Osteocyte (in vitro differentiated cells): ENCODE results near the gene HSPA8. TPM values are rescaled to one million over a fixed set of nuclear protein-coding genes. Genes with fewer than 3 reads are reported as not detected.

Source experiments
- DNase-seq: peaks from one replicate; pipeline ENCODE4 v3.0.0; 2021; ENCODE audit warnings: mixed read lengths; ENCODE audit not compliant: unreplicated experiment; ENCODE audit errors: extremely low spot score
- H3K27ac Mint-ChIP-seq: one replicate; pipeline ENCODE4 v1.8.0; 2021; ENCODE audit warnings: mild to moderate bottlenecking, mixed read lengths; ENCODE audit not compliant: unreplicated experiment
- H3K27me3 Mint-ChIP-seq: one replicate; pipeline ENCODE4 v1.8.0; 2021; ENCODE audit warnings: mixed read lengths; ENCODE audit not compliant: unreplicated experiment
- H3K36me3 Mint-ChIP-seq: one replicate; pipeline ENCODE4 v1.8.0; 2021; ENCODE audit warnings: mixed read lengths; ENCODE audit not compliant: unreplicated experiment
- H3K4me1 Mint-ChIP-seq: one replicate; pipeline ENCODE4 v1.8.0; 2021; ENCODE audit warnings: mixed read lengths; ENCODE audit not compliant: unreplicated experiment
- H3K4me3 Mint-ChIP-seq: one replicate; pipeline ENCODE4 v1.8.0; 2021; ENCODE audit warnings: mild to moderate bottlenecking, moderate library complexity, mixed read lengths; ENCODE audit not compliant: unreplicated experiment
- H3K9me3 Mint-ChIP-seq: one replicate; pipeline ENCODE4 v1.8.0; 2021; ENCODE audit warnings: mixed read lengths; ENCODE audit not compliant: unreplicated experiment
- total RNA-seq: library from RNA; stranded (reverse); gene quantifications from 2 replicates; pipeline ENCODE4 v1.2.1, GENCODE V29; 2021
- TF ChIP-seq, protein P1 (sequence below): fragments of 200-600 bp; sonication (generic); IDR thresholded peaks from 2 replicates; pipeline ENCODE4 v1.5.0; 2021; ENCODE audit warnings: antibody characterized with exemption, mild to moderate bottlenecking, moderate library complexity

The HSPA8 gene
- total RNA-seq, 1 donor from 2014 or later, result 1,095 TPM

DNA sequence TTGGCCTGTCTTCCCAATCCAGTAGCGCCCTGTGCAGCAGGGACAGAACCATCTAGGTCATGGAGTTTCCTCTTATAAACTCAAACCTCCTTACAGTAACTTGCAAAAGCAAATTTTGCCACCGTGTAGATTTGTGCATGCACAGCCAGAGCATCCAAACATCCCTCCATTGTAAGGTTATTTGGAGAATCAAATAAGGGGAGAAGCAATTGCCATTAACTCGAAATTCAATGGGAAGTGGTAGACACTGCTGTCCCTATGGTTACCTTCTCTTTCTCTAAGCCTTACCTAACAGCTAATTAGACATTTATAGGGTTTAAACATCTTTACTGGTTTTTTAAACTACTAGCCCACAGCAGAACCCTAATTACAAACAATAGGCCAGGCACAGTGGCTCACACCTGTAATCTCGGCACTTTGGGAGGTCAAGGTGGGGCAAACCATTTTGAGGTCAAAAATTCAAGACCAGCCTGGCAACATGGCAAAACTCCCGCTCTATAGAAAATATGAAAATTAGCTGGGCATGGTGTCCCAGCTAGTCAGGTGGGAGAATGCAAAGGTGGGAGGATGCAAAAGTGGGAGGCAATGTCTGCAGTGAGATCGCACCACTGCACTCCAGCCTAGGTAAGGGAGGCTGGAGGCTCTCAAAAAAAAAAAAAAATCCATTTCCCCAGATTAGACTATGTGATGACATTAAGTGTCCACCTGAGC is 6.6 kb downstream of the HSPA8 start:
- no peak overlapping the region for H3K4me3 Mint-ChIP-seq
- no peaks in the 10 kb centered on the region for H3K9me3 Mint-ChIP-seq
- no peak overlapping the region for H3K27ac Mint-ChIP-seq
- H3K36me3 Mint-ChIP-seq, result peaks cover 45% of the 10 kb centered on the region
- TF ChIP-seq, protein P1, sequence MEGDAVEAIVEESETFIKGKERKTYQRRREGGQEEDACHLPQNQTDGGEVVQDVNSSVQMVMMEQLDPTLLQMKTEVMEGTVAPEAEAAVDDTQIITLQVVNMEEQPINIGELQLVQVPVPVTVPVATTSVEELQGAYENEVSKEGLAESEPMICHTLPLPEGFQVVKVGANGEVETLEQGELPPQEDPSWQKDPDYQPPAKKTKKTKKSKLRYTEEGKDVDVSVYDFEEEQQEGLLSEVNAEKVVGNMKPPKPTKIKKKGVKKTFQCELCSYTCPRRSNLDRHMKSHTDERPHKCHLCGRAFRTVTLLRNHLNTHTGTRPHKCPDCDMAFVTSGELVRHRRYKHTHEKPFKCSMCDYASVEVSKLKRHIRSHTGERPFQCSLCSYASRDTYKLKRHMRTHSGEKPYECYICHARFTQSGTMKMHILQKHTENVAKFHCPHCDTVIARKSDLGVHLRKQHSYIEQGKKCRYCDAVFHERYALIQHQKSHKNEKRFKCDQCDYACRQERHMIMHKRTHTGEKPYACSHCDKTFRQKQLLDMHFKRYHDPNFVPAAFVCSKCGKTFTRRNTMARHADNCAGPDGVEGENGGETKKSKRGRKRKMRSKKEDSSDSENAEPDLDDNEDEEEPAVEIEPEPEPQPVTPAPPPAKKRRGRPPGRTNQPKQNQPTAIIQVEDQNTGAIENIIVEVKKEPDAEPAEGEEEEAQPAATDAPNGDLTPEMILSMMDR, result no peak
- no peak for DNase-seq
- peaks cover 43% of the 10 kb centered on the region for H3K4me1 Mint-ChIP-seq
- no peaks in the 10 kb centered on the region for H3K27me3 Mint-ChIP-seq

DNA sequence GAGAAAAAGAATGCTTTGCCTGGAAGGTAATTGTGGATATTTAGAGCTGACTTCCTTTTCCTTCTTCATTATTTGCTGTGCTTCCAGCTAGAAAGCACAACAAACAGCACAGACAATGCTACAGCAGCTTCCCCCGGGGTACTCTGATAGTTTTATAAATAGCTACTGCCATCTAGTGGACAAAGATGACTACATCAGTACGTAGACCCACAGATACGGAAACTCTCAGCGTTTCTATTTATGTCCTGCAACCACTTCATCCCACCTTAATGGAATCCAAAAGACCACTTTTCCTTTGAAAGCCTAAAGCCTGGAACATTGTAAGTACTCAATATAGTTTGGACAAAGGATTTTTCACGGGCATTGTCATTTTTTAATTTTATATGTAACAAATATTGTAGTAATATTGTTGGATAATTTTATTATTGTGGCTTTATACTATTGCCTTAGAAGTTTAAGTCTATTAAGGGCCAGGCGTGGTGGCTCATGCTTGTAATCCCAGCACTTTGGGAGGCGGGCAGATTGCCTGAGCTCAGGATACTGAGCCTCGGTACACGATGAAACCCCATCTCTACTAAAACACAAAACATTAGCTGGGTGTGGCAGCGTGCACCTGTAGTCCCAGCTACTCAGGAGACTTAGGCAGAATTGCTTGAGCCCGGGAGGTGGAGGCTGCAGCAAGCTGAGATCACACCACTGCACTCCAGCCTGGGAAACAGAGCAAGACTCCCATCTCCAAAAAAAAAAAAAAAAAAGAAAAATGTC is 7.5 kb downstream of the HSPA8 start:
- TF ChIP-seq, protein P1, result peak; percentile 78
- Mint-ChIP-seq H3K4me3 (no peak overlapping the region), H3K4me1 (peaks cover 35% of the 10 kb centered on the region), H3K27me3 (no peaks in the 10 kb centered on the region), H3K36me3 (peaks cover 36% of the 10 kb centered on the region), H3K9me3 (no peaks in the 10 kb centered on the region), H3K27ac (peak overlapping the region; percentile 47)
- DNase-seq, result no peak

GRCh38 chr11:123052901-123053721 is 8.8 kb downstream of the HSPA8 start:
- Mint-ChIP-seq H3K27me3 (no peaks in the 10 kb centered on the region), H3K9me3 (no peaks in the 10 kb centered on the region), H3K27ac (no peak overlapping the region), H3K4me1 (peaks cover 21% of the 10 kb centered on the region), H3K4me3 (no peak overlapping the region), H3K36me3 (peaks cover 24% of the 10 kb centered on the region)
- TF ChIP-seq, protein P1, result no peak
- no peak for DNase-seq

DNA sequence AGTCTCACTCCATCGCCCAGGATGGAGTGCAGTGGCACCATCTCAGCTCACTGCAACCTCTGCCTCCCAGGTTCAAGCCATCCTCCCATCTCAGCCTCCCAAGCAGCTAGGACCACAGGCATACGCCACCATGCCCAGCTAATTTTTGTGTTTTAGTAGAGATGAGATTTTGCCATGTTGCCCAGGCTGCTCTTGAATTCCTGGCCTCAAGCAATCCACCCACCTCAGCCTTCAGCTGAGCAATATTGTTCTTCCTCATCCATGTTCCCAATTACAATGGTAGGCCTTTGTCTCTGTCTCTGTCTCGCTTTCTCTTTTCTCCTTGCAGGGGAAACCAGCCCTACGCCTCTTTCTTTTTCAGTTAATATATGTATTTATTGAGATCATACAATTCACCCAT is 10.3 kb downstream of the HSPA8 start:
- no peak for DNase-seq
- Mint-ChIP-seq H3K4me1 (peaks cover 6% of the 10 kb centered on the region), H3K27ac (no peak overlapping the region), H3K27me3 (no peaks in the 10 kb centered on the region), H3K9me3 (no peaks in the 10 kb centered on the region), H3K36me3 (peaks cover 9% of the 10 kb centered on the region), H3K4me3 (no peak overlapping the region)
- TF ChIP-seq, protein P1, result no peak
